GOT3 (cell line): ENCODE results near the gene SSC5D.
A peak's percentile ranks its signal among the peaks of the same experiment; 100 is the strongest.
"Not testable (repeated sequence)": the region's sequence is repeated elsewhere in the genome, so short reads cannot be mapped to it uniquely, and the experiment has no call there.

ENCODE experiments used
- DNase-seq: peaks from one replicate; lab custom pipeline; 2025; ENCODE audit warnings: mixed read lengths; lab: John Stamatoyannopoulos, UW

SSC5D gene

GRCh38 chr19:55486971-55487923 is 989 bp upstream of the SSC5D start:
- DNase-seq = peak; percentile 64

DNA sequence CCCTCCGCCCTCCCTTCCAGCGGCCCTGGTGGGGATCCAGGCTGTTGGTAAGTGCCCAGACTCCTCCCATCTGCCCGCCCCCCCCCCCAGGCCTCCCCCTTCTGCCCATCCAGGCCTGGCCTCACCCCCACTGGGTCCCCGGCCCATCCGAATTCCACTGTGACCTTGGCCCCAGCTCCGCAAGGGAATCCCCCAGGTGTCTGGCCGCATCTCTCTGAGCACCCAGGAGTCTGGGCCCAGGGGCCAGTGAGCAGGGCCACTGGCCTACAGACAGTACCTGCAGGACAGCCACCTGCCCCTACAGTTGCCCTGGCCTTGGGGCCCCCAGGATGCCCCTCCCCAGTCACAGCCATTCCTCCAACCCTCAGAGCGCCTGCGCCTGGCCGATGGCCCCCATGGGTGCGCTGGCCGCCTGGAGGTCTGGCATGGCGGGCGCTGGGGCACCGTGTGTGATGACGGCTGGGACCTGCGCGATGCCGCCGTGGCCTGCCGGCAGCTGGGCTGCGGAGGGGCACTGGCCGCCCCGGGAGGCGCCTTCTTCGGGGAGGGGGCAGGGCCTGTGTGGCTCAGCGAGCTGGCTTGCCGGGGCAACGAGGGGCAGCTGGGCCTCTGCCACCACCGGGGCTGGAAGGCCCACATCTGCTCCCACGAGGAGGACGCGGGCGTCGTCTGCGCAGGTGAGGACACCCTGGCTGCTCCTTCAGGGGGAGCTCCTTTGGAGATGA is 912 bp downstream of the SSC5D start:
- DNase-seq = no peak

DNA sequence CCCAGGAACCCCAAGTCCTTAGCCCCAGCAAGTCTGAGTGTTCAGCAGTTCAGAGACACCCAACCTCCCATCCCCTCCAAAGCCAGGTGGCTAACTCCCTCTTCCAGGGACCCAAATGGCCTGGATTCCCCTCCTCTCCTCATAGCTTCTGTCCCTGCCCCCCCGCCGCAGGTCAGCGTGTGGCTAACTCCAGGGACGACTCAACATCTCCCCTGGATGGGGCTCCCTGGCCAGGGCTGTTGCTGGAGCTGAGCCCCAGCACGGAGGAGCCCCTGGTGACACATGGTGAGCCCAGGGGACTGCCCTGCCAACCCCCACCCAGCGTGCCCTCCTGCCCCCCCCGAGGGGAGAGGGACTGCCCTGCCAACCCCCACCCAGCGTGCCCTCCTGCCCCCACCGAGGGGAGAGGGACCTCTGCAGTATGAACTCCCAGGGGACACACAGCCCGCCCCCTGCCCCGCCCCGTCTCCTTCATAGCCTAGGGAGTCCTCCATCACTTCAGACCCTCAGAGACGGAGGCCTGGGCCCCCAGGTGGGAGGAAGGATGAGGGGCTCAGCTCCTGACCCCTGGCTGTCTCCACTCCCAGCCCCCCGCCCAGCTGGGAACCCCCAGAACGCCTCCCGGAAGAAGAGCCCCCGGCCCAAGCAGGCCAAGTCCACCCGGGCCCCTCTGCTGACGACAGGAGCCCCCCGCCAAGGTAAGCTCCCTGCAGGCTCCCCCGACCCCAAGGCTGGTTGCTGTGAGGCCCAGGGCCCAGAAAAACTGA is 1.7 kb downstream of the SSC5D start:
- no peak for DNase-seq

DNA sequence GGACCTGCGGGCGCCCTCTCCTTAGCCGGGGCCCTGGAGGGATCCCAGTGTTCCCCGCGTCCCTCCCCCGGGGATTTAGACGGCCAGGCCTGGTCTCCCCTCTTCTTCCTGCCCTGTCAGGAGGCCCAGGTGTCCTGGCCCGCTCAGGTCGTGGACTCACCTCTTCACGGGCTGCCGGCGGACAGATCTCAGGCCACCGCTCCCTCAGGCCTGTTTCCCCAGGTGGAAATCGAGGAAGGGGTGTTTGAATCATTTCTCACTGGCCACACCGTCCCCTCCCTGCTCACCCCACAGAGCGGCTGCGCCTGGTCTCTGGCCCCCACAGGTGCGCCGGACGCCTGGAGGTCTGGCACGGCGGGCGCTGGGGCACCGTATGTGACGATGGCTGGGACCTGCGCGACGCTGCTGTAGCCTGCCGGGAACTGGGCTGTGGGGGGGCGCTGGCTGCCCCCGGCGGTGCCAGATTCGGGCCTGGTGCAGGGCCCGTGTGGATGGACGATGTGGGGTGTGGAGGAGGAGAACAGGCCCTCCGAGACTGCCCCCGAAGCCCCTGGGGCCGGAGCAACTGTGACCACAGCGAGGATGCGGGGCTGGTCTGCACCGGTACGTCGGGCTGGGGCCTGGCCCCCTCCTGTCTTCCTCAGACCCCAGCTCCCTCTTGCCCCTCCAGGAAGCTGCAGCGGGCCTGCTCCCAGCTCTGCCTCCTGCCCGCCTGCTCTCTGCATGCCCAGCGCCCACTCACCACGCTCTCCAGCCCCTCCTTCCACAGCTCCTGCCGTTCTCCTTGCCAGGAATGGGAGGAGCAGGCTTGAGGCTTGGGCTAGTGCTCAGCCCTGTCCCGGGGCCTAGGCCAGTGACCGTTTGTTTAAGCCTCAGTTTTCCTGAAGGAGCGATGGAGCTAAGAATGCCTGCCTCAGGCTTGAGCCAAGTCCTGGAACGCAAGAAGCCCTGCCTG is 2.5 kb downstream of the SSC5D start:
- DNase-seq = no peak

GRCh38 chr19:55491546-55492360 is 3.5 kb downstream of the SSC5D start:
- no peak for DNase-seq

DNA sequence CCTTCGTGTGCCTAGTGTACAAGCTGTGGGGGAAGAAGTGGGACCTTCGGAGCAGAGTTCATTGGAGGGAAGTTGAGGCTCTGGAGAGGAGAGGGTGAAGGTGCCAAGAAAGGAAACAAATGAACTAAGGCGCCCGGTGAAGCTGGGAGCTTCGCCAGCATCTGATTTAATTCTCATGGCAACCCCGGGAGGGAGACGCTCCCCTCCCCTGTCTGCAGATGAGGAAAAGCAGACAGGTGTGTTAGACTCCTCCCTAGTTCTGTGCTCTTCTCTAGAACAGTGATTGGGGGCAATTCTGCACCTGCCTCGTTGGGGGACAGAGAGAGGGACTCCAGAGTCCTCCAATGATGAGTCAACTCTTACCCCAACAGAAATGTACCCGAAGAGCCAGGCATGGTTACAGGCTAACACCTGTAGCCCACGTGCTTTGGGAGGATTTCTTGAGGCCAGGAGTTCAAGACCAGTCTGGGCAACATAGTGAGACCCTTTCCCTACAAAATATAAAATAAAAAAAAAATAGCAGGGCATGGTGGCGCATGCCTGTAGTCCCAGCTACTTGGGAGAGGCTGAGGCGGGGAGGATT is 4.2 kb downstream of the SSC5D start:
- DNase-seq = no peak

DNA sequence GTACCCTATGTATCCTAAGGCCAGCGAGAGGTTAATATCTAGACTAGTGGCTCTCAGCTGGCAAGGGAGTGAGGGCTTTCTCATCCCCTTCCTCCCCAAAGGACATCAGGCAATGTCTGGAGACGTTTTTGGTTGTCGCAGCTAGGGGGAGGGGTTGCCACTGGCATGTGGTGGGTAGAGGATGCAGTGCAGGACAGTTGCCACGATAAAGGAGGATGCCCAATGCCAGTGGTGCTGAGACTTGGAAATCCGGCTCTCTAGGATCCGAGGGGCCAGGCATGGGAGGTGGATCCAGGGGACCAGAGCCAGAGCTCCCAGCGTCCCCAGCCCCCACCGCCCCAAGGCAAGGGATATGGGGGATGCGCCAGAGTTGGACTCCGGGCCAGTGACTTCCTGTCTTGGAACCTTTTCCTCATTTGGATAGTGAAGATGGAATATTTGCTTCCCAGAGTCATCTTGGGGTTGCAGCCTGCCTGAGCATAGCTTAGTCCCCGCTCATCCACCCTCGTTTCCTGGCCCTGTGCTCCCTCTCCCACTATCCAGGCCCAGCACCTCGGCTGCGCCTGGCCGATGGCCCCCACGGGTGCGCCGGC is 4.9 kb downstream of the SSC5D start:
- DNase-seq = no peak

DNA sequence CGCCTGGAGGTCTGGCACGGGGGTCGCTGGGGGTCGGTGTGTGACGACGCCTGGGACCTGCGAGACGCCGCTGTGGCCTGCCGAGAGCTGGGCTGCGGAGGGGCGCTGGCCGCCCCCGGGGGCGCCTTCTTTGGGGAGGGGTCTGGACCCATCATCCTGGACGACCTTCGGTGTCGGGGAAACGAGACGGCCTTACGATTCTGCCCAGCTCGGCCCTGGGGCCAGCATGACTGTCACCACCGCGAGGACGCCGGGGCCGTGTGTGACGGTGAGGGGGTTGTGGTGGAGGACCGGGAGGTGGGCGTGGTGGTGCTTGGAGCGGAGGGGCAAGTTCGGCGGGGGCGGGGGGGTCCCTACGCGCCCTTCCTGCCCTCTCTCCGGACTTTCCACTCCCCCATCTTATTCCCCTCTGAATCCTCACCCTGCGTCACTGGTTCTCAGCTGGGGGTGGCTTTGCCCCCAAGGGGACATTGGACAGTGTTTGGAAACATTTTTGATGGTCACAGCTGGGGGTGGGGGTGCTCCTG is 5.5 kb downstream of the SSC5D start:
- no peak for DNase-seq

GRCh38 chr19:55494172-55494761 is 6.0 kb downstream of the SSC5D start:
- DNase-seq = peak; percentile 56

DNA sequence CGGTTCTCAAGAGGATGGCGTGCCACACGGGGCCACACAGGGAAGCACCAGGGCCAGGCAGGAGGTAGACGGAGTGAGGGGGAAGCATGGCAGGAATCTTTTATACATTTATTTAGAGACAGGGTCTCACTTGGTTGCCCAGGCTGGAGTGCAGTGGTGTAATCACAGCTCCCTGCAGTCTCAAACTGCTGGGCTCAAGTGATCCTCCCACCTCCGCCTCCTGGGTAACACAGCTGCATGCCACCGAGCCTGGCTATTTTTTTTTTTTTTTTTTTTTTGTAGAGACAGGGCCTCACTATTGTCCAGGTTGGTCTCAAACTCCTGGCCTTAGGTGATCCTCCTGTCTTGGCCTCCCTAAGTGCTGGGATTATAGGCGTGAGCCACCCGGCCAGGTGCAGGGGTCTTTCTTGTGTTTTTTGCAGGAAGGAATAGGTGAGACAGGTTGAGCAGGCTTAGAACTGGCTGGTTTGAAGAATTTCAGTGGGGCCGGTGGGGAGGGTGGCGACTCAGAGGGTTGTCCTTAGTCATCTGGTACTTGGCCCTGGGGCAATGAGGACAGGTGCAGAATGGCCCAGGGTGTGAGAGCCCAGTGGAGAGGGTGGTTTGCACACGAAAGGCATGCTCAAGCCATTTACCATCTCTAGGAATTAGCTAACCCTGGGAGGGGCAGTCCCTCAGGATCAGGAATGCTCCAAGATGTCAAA is 7.6 kb downstream of the SSC5D start:
- no peak for DNase-seq

DNA sequence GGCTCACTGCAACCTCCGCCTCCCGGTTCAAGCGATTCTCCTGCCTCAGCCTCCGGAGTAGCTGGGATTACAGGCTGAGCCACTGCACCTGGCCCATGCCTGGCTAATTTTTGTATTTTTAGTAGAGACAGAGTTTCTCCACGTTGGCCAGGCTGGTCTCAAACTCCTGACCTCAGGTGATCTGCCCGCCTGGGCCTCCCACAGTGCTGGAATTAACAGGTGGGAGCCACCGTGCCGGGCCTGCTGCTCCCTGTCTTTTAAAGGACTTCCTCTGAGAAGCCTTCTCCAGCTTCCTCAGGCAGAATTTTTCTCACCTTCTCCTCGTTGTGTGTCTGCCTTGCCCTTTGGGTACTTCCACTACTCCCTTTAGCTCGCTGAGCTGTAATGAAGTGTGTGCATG is 8.6 kb downstream of the SSC5D start:
- not testable (repeated sequence) for DNase-seq

GRCh38 chr19:55497763-55498162 is 9.5 kb downstream of the SSC5D start:
- DNase-seq = no peak

DNA sequence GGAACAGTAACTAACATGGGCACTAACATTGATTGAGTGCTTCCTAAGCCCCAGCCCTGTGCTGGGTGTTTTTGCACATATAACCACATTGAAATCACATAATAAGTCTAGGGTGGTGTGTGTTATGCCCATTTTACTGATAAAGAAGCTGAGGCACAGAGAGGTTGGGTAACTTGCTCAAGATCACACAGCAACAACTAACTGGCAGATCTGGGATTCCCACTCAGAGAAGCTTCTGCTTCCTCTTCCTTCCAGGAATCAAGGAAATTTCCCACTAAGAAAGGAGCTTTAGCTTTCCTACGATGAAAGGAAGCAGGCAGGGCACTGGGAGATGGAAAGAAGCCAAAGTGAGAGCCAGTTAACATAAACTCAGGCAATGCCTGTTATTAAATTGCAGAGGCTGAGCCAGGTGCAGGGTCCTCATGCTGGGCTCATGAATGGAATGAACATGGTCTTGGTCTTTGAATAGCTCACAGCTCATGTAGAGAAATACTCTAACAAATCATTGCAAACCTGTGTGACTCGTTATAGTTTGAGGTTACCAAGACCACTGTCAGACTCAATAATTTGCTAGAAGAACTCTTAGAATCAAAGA is 10.1 kb downstream of the SSC5D start:
- no peak for DNase-seq

DNA sequence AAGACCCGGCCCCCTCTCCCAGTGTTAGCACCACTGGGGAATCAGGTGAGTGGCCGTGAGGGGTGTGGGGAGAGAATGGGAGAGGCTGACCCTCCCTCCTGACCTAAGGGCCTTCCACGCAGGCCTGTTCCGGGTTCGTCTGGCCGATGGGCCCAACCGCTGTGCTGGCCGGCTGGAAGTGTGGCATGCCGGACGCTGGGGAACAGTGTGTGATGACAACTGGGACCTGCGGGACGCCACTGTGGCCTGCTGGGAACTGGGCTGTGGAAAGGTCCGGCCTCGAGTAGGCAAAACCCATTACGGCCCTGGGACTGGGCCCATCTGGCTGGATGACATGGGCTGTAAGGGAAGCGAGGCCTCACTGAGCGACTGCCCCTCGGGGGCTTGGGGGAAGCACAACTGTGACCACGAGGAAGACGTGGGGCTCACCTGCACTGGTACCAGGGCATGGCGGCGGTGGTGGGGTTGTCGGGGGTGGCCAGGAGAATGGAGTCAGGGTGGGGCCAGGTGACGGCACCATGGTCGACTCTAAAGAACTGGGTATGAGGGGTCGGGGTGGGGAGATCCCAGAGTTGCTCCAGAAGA is 12.2 kb downstream of the SSC5D start:
- DNase-seq = no peak

- DNase-seq = no peak
Observed at GRCh38 chr19:55502197-55502952, 14.1 kb downstream of the SSC5D start.

GRCh38 chr19:55503157-55503501 is 14.9 kb downstream of the SSC5D start:
- no peak for DNase-seq
